Gastrocnemius medialis (tissue), 4 donors: Measurements from ENCODE around the gene TRAM2.

ENCODE experiments used
- POLR2A ChIP-seq, 2 donors: fragments of 450-650 bp; IDR thresholded peaks; one replicate each; pipeline ENCODE4 v1.6.1; 2017; ENCODE audit warnings: antibody characterized with exemption in 2 of 2, mild to moderate bottlenecking in 2 of 2, moderate library complexity in 2 of 2
- TF ChIP-seq, protein P1 (sequence below), 5 experiments: fragments of 450-650 bp in 3 of 5; fragments of 200-600 bp in 2 of 5; sonication (generic) in 2 of 5; IDR thresholded peaks in 4 of 5; conservative IDR thresholded peaks in 1 of 5; 1 replicate in 4 of 5; 2 replicates in 1 of 5; pipeline ENCODE4 v1.5.1; 2016 to 2019; ENCODE audit warnings: antibody characterized with exemption in 5 of 5, mild to moderate bottlenecking in 3 of 5, moderate library complexity in 3 of 5

DNA sequence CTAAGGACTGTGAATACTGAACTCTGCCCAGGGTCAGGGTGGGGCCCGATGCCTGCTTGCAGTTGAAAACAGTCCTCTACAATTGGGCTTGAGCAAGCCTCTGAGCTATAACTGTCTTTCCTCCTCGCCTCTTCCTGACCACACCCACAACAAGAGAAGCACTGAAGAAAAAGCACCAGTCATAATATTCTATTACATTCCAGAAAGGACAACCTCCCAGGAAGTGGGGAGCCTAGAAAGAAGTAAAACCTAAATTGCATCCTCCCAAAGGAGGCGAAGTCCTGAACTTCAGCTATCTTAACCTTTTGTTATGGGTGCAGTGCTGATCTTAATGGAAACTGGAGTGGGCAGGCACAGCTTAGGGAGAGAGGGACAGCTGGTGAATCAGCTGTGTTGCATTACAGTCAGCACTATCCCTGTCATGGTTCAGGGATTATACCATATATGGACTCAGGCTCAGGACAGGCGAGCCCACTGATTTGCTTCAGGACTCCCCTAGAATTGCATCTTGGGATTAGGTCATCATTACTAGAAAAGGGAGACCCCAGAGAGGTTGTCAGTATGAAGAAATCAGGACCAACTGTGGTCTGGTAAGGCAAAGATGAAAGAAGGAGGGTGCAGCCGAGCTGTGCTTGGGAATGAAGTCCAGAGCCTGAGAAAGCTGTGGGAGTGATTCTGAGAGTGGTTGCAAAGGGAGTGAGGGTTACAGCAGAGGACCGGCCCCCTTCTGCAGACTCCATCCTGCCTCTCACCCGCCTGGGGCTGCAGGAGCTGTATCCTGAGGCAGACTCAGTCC is 18.3 kb upstream of the TRAM2 start:
- TF ChIP-seq, protein P1, sequence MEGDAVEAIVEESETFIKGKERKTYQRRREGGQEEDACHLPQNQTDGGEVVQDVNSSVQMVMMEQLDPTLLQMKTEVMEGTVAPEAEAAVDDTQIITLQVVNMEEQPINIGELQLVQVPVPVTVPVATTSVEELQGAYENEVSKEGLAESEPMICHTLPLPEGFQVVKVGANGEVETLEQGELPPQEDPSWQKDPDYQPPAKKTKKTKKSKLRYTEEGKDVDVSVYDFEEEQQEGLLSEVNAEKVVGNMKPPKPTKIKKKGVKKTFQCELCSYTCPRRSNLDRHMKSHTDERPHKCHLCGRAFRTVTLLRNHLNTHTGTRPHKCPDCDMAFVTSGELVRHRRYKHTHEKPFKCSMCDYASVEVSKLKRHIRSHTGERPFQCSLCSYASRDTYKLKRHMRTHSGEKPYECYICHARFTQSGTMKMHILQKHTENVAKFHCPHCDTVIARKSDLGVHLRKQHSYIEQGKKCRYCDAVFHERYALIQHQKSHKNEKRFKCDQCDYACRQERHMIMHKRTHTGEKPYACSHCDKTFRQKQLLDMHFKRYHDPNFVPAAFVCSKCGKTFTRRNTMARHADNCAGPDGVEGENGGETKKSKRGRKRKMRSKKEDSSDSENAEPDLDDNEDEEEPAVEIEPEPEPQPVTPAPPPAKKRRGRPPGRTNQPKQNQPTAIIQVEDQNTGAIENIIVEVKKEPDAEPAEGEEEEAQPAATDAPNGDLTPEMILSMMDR (IDR thresholded peaks at IDR 0.05 in 4 of 5, conservative IDR thresholded peaks at IDR 0.05 in 1 of 5) = no peak
- TF ChIP-seq POLR2A (IDR thresholded peaks at IDR 0.05) = no peak
